ENCODE results near the gene NTM.

- no peak for TF ChIP-seq POLR2A (IDR thresholded peaks at IDR 0.05)
- no peak for TF ChIP-seq CTCF (IDR thresholded peaks at IDR 0.05)
These were observed 558.6 kb downstream of the NTM start for GRCh38 chr11:131928992-131929391.

All from transverse colon (tissue), 3 donors.